IMR-90 (cell line): Measurements from ENCODE around the gene MAPK9. TPM values are rescaled to one million over a fixed set of nuclear protein-coding genes. Genes with fewer than 3 reads are reported as not detected.

Experiments used
- ATAC-seq: fragments of 200-7000 bp; cut with Tn5 transposase; 2 replicates; pipeline ENCODE4 v1.9.1; 2020; ENCODE audit warnings: low read depth, mild to moderate bottlenecking, moderate library complexity
- BruUV-seq: library from RNA; stranded (reverse); fragments of 400-500 nt; replicated peaks from 2 replicates; lab custom pipeline; 2021; lab: Mats Ljungman, UMichigan
- CTCF ChIA-PET: fragments of 300-600 bp; formaldehyde crosslinking; extraction: SDS; loops from one replicate; lab custom pipeline; 2021; ENCODE audit warnings: antibody characterized with exemption; lab: Yijun Ruan, JAX
- POLR2A ChIA-PET: fragments of 300-600 bp; sonication (Branson Sonifier 250); formaldehyde crosslinking; loops from one replicate; lab custom pipeline; 2022; ENCODE audit warnings: antibody characterized with exemption; ENCODE audit not compliant: unreplicated experiment; lab: Charles Lee
- DNase-seq: peaks from one replicate; pipeline ENCODE4 v3.0.0; 2013
- H2AFZ ChIP-seq: replicated peaks from 2 replicates; pipeline ENCODE3; 2013; ENCODE audit warnings: low read length, mild to moderate bottlenecking; ENCODE audit not compliant: poor library complexity
- H2AK5ac ChIP-seq: 2 replicates; pipeline ENCODE4 v1.6.1; 2013; ENCODE audit warnings: low read depth, low read length, inconsistent platforms
- H2AK9ac ChIP-seq: replicated peaks from 2 replicates; pipeline ENCODE3; 2013; ENCODE audit warnings: mild to moderate bottlenecking, low read depth, low read length, moderate library complexity; ENCODE audit not compliant: poor library complexity
- H2BK120ac ChIP-seq: 2 replicates; pipeline ENCODE4 v1.6.1; 2013; ENCODE audit warnings: low read depth, low read length, inconsistent platforms
- H2BK15ac ChIP-seq: 3 replicates; pipeline ENCODE4 v1.6.1; 2013; ENCODE audit warnings: low read depth, low read length, inconsistent platforms
- H2BK20ac ChIP-seq: 2 replicates; pipeline ENCODE4 v1.6.1; 2013; ENCODE audit warnings: low read depth, mild to moderate bottlenecking, inconsistent platforms, low read length, moderate library complexity
- H2BK5ac ChIP-seq: 2 replicates; pipeline ENCODE4 v1.6.1; 2013; ENCODE audit warnings: mild to moderate bottlenecking, low read depth, low read length, inconsistent platforms; ENCODE audit not compliant: poor library complexity, severe bottlenecking
- H3K14ac ChIP-seq: replicated peaks from 2 replicates; pipeline ENCODE4 v1.6.1; 2013; ENCODE audit warnings: low read depth, low read length, inconsistent platforms
- H3K18ac ChIP-seq: 2 replicates; pipeline ENCODE4 v1.6.1; 2013; ENCODE audit warnings: low read depth, low read length, control low read depth
- H3K23ac ChIP-seq: 2 replicates; pipeline ENCODE4 v1.6.1; 2013; ENCODE audit warnings: low read depth, low read length, inconsistent platforms
- H3K27ac ChIP-seq: 2 replicates; pipeline ENCODE4 v1.5.1; 2013; ENCODE audit warnings: mild to moderate bottlenecking, control low read depth, low read length; ENCODE audit not compliant: insufficient read depth
- H3K27me3 ChIP-seq: 2 replicates; pipeline ENCODE4 v1.6.1; 2013; ENCODE audit warnings: low read length; ENCODE audit not compliant: control insufficient read depth, insufficient read depth
- H3K36me3 ChIP-seq: 2 replicates; pipeline ENCODE4 v1.6.1; 2013; ENCODE audit warnings: low read length, mixed read lengths; ENCODE audit not compliant: control insufficient read depth, insufficient read depth
- H3K4ac ChIP-seq: 2 replicates; pipeline ENCODE4 v1.6.1; 2013; ENCODE audit warnings: low read depth, low read length, inconsistent platforms
- H3K4me1 ChIP-seq: 2 replicates; pipeline ENCODE4 v1.6.1; 2013; ENCODE audit warnings: low read length, mixed read lengths; ENCODE audit not compliant: control insufficient read depth, insufficient read depth
- H3K4me2 ChIP-seq: 2 replicates; pipeline ENCODE4 v1.6.1; 2013; ENCODE audit warnings: low read depth, mild to moderate bottlenecking, control low read depth, low read length, moderate library complexity
- H3K4me3 ChIP-seq: 2 replicates; pipeline ENCODE4 v1.5.1; 2013; ENCODE audit warnings: low read depth, mild to moderate bottlenecking, control low read depth, low read length, moderate library complexity; ENCODE audit not compliant: insufficient read depth
- H3K56ac ChIP-seq: 2 replicates; pipeline ENCODE4 v1.6.1; 2013; ENCODE audit warnings: low read length, inconsistent platforms; ENCODE audit not compliant: insufficient read depth; ENCODE audit errors: extremely low read depth
- H3K79me1 ChIP-seq, 2 experiments: 2 replicates each; pipeline ENCODE4 v1.6.1; 2013; ENCODE audit warnings: low read length in 2 of 2, inconsistent platforms in 1 of 2, low read depth in 1 of 2
- H3K9ac ChIP-seq: 2 replicates; pipeline ENCODE4 v1.6.1; 2013; ENCODE audit warnings: low read depth, low read length, control low read depth
- H3K9me1 ChIP-seq: 2 replicates; pipeline ENCODE4 v1.6.1; 2013; ENCODE audit warnings: low read length, inconsistent platforms; ENCODE audit not compliant: insufficient read depth
- H3K9me3 ChIP-seq: 2 replicates; pipeline ENCODE4 v1.6.1; 2013; ENCODE audit warnings: low read length; ENCODE audit not compliant: control insufficient read depth, insufficient read depth
- H4K20me1 ChIP-seq: 2 replicates; pipeline ENCODE4 v1.6.1; 2013; ENCODE audit warnings: low read length, inconsistent platforms; ENCODE audit not compliant: insufficient read depth
- H4K5ac ChIP-seq: 2 replicates; pipeline ENCODE4 v1.6.1; 2013; ENCODE audit warnings: mild to moderate bottlenecking, low read depth, low read length, control low read depth
- H4K8ac ChIP-seq, 2 experiments: 2 replicates each; pipeline ENCODE4 v1.6.1; 2013; ENCODE audit warnings: low read depth in 2 of 2, low read length in 2 of 2, control low read depth in 1 of 2, inconsistent platforms in 1 of 2
- H4K91ac ChIP-seq: 2 replicates; pipeline ENCODE4 v1.6.1; 2013; ENCODE audit warnings: low read depth, low read length, inconsistent platforms; ENCODE audit not compliant: insufficient read depth
- BHLHE40 ChIP-seq: fragments of 150-350 bp; IDR thresholded peaks from 2 replicates; pipeline ENCODE4 v1.6.1; 2016; ENCODE audit warnings: mild to moderate bottlenecking, low read depth, low read length
- CEBPB ChIP-seq: IDR thresholded peaks from 2 replicates; pipeline ENCODE4 v1.6.1; 2012; ENCODE audit warnings: low read depth, low read length, improper control_type of control experiment
- CHD1 ChIP-seq: IDR thresholded peaks from 2 replicates; pipeline ENCODE4 v1.6.1; 2012; ENCODE audit warnings: low read depth, low read length, improper control_type of control experiment
- CTCF ChIP-seq: conservative IDR thresholded peaks from 2 replicates; pipeline ENCODE4 v1.5.1; 2012; ENCODE audit warnings: mild to moderate bottlenecking, low read depth, low read length, improper control_type of control experiment
- ELK1 ChIP-seq: fragments of 150-350 bp; IDR thresholded peaks from 2 replicates; pipeline ENCODE4 v1.6.1; 2016; ENCODE audit warnings: low read depth, mild to moderate bottlenecking, low read length, moderate library complexity, borderline replicate concordance
- FOS ChIP-seq: fragments of 150-350 bp; IDR thresholded peaks from 2 replicates; pipeline ENCODE4 v1.6.1; 2016; ENCODE audit warnings: low read depth, low read length
- MAFK ChIP-seq: IDR thresholded peaks from 2 replicates; pipeline ENCODE4 v1.6.1; 2012; ENCODE audit warnings: low read depth, low read length, improper control_type of control experiment
- MAZ ChIP-seq: IDR thresholded peaks from 2 replicates; pipeline ENCODE4 v1.6.1; 2012; ENCODE audit warnings: low read depth, mild to moderate bottlenecking, low read length, improper control_type of control experiment, moderate library complexity, borderline replicate concordance
- MXI1 ChIP-seq: IDR thresholded peaks from 2 replicates; pipeline ENCODE4 v1.6.1; 2012; ENCODE audit warnings: low read depth, mild to moderate bottlenecking, low read length, moderate library complexity, borderline replicate concordance
- NFE2L2 ChIP-seq: fragments of 150-350 bp; IDR thresholded peaks from 2 replicates; pipeline ENCODE4 v1.6.1; 2016; ENCODE audit warnings: low read depth, mild to moderate bottlenecking, low read length
- POLR2A ChIP-seq: IDR thresholded peaks from 2 replicates; pipeline ENCODE4 v1.6.1; 2012; ENCODE audit warnings: mild to moderate bottlenecking, low read depth, low read length
- RAD21 ChIP-seq: IDR thresholded peaks from 2 replicates; pipeline ENCODE4 v1.6.1; 2012; ENCODE audit warnings: low read length, improper control_type of control experiment
- RCOR1 ChIP-seq: IDR thresholded peaks from 2 replicates; pipeline ENCODE4 v1.6.1; 2012; ENCODE audit warnings: mild to moderate bottlenecking, low read length, improper control_type of control experiment; ENCODE audit not compliant: insufficient replicate concordance
- RFX5 ChIP-seq: IDR thresholded peaks from 2 replicates; pipeline ENCODE4 v1.8.0; 2012; ENCODE audit warnings: low read depth, mild to moderate bottlenecking, low read length, moderate library complexity
- SMC3 ChIP-seq: fragments of 150-350 bp; IDR thresholded peaks from 2 replicates; pipeline ENCODE4 v1.6.1; 2016; ENCODE audit warnings: low read depth, mild to moderate bottlenecking, antibody characterized with exemption, low read length, moderate library complexity
- USF2 ChIP-seq: fragments of 150-350 bp; IDR thresholded peaks from 2 replicates; pipeline ENCODE4 v1.6.1; 2017; ENCODE audit warnings: mild to moderate bottlenecking, antibody characterized with exemption, low read length, low read depth
- WGBS, 2 experiments: methylation state at CpG; one replicate each; pipeline versions ENCODE4 v1.1.5 to v1.1.7; 2013; ENCODE audit warnings: missing lambda C conversion rate in 2 of 2; ENCODE audit not compliant: insufficient read length in 1 of 2; ENCODE audit errors: extremely low coverage in 2 of 2; 5-methylcytosine and 5-hydroxymethylcytosine counted together
- dilution Hi-C: fragments of 300-500 bp; cut with HindIII; formaldehyde crosslinking; loops from one replicate; pipeline ENCODE4 v1.14.3; 2018; ENCODE audit warnings: low sequenced_read_pairs; ENCODE audit not compliant: unreplicated experiment
- in situ Hi-C: fragments of 300-500 bp; cut with MboI; formaldehyde crosslinking; loops from 3 replicates; pipeline ENCODE4 v1.14.3; 2019; ENCODE audit warnings: low sequenced_read_pairs, inconsistent platforms, mixed read lengths
- intact Hi-C: fragments of 100-400 bp; cut with micrococcal nuclease; formaldehyde crosslinking; loops from 2 replicates; pipeline ENCODE4 v1.10.0; 2022
- polyA plus RNA-seq, 3 experiments: library from polyadenylated mRNA; depleted of rRNA; stranded (reverse); fragments of >200 nt; gene quantifications; 2 replicates each; pipeline ENCODE4 v1.2.3, GENCODE V29; 2012; ENCODE audit warnings: low replicate concordance in 1 of 3
- total RNA-seq: library from RNA; depleted of rRNA; stranded (reverse); fragments of >200 nt; gene quantifications from 2 replicates; pipeline ENCODE4 v1.2.3, GENCODE V29; 2012

MAPK9 gene
- total and polyA plus RNA-seq, 2 of the 4 experiments (the other 2 are of a cell fraction), result 22.9 to 23.3 TPM

- no peak overlapping the region for H4K91ac ChIP-seq
- ChIA-PET CTCF (no interaction called here), POLR2A (no interaction called here)
- H3K9me3 ChIP-seq, result no peaks in the 10 kb centered on the region
- TF ChIP-seq MAFK (no peak), CEBPB (no peak), CHD1 (no peak), USF2 (no peak), RFX5 (no peak), MXI1 (no peak), POLR2A (no peak), MAZ (no peak), BHLHE40 (no peak), RAD21 (no peak), SMC3 (no peak), RCOR1 (no peak), ELK1 (no peak), NFE2L2 (no peak), CTCF (no peak), FOS (no peak)
- no peak overlapping the region for H3K18ac ChIP-seq
- WGBS, 2 experiments, result no CpG with 5 or more reads among the region's 1 CpG
- H3K4ac ChIP-seq, result no peak overlapping the region
- DNase-seq (no peak), ATAC-seq (no peak)
- no peaks in the 10 kb centered on the region for H3K79me1 ChIP-seq
- intact Hi-C loops (loop anchor here (10.0 kb wide), 1 partner anchor 400 kb away; no protein-coding TSS in a partner anchor), in situ Hi-C loops (no loop called here), dilution Hi-C loops (no loop called here)
- H2AK9ac ChIP-seq, result no peak overlapping the region
- H3K14ac ChIP-seq, result no peak overlapping the region
- H3K56ac ChIP-seq, result no peak overlapping the region
- no peaks in the 10 kb centered on the region for H3K36me3 ChIP-seq
- H3K27me3 ChIP-seq, result peaks cover 16% of the 10 kb centered on the region; the same call in 1 of the 2 replicates
- no peaks in the 10 kb centered on the region for H4K20me1 ChIP-seq
- H4K5ac ChIP-seq, result no peak overlapping the region
- H3K4me2 ChIP-seq, result no peak overlapping the region
- no peak overlapping the region for H3K9ac ChIP-seq
- H4K8ac ChIP-seq, result no peak overlapping the region
- H2BK120ac ChIP-seq, result no peak overlapping the region
- H3K27ac ChIP-seq, result no peak overlapping the region
- H2BK5ac ChIP-seq, result no peak overlapping the region
- H3K4me1 ChIP-seq, result peaks cover 1% of the 10 kb centered on the region; the same call in 1 of the 2 replicates
- H2AFZ ChIP-seq, result no peak overlapping the region
- no TSS peak for BruUV-seq
- no peak overlapping the region for H3K4me3 ChIP-seq
- H3K23ac ChIP-seq, result no peak overlapping the region
- H3K9me1 ChIP-seq, result no peaks in the 10 kb centered on the region
- H2BK20ac ChIP-seq, result no peak overlapping the region
- no peak overlapping the region for H2BK15ac ChIP-seq
- no peak overlapping the region for H2AK5ac ChIP-seq
These were observed 87.5 kb downstream of the MAPK9 start for GRCh38 chr5:180204276-180204819.
